Activated CD4-positive, alpha-beta T cell treated with anti-CD3 and anti-CD28 coated beads, Interleukin-2, amount 50 U/mL, for 4 hours (primary cell): Measurements from ENCODE around the gene CNGB1.
"Not testable (repeated sequence)": the region's sequence is repeated elsewhere in the genome, so short reads cannot be mapped to it uniquely, and the experiment has no call there.

Source experiments
- DNase-seq, 2 experiments: peaks; one replicate each; pipeline ENCODE4 v3.0.0-alpha.2; 2020

Gene CNGB1

GRCh38 chr16:57996406-57997175, 25.7 kb upstream of the CNGB1 start:
- DNase-seq, result no peak

DNA sequence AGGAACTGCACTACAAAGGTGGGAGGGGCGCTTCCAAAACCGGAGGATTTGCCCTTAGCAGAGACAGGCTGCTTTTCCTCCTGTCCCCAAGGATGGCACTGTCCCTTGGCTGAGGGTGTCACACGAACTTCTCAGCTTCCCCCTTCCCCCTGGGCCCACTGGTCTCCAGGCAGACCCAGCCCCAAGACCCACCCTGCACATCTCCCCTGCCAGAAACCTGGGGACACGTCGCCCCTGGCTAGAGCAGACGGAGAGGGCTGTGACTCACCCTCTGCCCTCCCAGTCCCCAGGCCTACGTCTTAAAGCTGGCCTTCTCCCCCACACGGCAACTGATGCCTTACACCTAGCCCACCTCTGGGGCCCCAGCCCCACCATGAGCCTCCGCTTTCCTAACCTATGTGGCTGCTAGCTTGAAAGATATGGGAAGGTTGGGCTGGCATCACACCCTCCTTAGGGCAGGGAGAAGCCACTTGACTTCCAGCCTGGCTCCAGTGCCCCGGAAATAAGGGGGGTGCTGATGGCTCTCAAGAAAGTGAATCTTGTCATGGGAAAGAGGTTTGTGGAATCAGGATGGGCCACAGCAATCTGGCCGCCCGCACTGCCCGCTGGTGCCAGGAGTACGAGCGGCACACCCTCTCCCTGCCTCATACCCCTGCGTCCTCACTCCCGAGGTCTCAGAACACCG, 24.9 kb upstream of the CNGB1 start:
- DNase-seq, result no peak

DNA sequence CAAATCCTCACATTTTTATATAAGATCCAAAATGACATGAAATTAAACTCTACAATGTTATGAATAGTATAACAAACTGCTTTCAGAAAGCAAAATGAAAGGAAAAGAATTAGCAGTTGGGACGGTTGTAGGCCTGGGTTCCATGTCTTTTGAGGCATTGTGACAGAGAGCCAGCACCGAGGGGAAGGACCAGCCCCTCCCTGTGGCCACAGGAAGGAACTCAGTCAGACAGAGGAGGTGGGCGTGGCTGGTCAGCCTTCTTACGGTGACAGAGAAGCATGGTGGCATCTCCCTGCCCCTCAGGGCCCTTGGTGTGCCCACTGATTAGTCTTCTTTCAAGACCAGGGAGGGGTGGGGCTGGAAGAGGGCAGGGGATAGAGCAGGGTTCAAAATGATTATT, 23.9 kb upstream of the CNGB1 start:
- peak in 1 of 2 experiments; percentile 15 for DNase-seq

DNA sequence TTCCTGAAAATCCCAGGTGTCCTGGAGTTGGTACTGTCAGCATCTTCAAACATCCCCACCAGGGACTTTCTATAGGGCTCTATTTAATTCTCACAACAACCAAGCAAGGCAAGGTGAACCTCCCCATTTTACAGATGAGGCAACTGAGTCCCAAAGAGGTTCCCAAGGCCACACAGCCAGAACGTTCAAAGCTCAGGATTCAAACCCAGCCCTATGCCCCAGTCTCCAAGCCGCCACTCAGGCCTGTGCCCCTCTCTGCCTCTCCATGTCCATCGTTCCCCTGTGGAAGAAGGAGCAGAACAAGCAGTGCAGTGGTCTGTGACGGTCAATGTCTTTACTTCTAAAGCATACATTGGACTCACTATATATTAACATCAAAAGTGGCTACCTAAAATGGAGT, 23.4 kb upstream of the CNGB1 start:
- no peak for DNase-seq

DNA sequence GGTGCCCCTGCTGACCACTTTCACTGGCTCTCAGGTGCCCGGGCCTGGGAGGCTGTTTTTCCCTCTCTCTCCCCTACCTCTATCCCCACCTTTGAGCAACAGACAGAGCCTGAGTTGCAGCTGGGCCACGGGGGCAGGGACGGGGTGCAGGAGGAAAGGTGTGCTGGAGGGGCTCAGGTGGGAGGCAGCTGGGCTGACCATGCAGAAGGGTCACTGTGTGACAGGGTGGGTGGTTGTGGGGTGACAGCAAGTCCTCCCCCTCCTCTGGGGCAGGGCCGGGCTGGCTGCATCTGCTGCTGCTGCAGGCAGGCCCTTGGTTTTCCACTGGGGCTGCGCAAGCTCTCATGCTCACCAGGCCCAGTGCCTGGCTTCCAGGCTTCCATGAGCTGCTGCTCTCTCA, 23.0 kb upstream of the CNGB1 start:
- DNase-seq, result no peak

- no peak for DNase-seq
Observed at GRCh38 chr16:57993438-57993837, 22.5 kb upstream of the CNGB1 start.

DNA sequence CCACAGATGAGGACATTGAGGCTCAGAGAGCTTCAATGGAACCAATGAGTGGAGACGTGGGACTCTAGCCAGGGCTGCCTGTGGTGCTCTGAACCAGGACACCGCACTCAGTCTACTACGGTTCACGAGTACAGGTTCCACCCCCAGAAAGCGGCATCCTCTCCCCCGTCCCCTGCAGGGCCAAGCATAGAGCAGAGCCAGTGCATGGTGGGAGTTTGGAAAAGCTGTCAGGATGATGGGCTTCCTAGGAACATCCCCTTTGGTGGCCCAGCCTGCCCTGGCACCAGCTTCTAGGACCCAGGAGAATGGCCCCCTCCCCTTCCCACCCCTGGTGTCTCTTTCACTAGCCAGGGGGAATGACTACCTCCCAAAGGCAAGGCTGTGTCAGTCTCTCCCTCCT, 21.2 kb upstream of the CNGB1 start:
- no peak for DNase-seq

DNA sequence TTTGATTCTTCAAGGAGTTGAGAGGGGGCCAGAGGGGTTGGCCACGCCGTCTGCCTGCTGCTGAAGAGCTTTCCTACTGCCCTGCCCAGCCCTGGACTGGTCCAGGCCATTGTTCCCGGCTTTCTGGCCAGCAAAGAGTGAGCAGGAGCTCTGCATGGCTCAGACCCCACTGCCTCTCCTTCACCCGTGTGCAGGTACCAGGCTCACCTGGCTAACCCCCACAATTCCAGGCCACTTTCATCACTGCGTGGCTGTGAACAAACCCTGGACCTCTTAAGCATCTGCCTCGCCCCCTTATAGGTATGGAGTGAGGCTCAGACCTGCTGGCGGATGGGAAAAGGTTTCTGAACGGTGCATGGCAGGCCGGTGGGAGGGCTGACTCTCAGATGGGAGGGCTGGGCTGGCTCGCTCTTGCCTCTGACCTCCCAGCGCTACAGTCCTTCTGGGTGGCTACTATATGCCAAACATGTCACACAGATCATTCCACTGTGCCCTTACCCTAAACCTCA, 20.7 kb upstream of the CNGB1 start:
- DNase-seq, result no peak

GRCh38 chr16:57988929-57989328, 18.0 kb upstream of the CNGB1 start:
- no peak for DNase-seq

- no peak for DNase-seq
Observed at GRCh38 chr16:57987441-57988177, 16.7 kb upstream of the CNGB1 start.

DNA sequence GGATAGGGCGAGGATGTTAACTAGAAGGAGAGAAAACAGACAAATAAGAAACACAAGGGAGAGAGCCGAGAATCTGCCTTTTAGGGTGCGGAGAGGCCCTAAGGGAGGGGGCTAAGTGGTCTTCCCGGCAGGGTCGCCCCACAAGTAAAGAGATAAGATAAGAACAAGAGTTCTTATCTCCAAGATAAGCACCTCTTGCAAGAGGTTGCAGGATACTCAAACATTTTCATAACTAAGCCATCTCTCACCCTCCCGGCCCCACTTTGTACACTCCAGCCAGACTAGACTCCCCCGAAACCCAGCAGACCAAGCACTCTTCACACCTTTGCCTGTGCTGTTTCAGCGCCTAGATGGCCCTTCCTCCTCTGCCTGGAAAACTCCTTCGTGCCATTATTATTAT, 15.3 kb upstream of the CNGB1 start:
- DNase-seq, result no peak

DNA sequence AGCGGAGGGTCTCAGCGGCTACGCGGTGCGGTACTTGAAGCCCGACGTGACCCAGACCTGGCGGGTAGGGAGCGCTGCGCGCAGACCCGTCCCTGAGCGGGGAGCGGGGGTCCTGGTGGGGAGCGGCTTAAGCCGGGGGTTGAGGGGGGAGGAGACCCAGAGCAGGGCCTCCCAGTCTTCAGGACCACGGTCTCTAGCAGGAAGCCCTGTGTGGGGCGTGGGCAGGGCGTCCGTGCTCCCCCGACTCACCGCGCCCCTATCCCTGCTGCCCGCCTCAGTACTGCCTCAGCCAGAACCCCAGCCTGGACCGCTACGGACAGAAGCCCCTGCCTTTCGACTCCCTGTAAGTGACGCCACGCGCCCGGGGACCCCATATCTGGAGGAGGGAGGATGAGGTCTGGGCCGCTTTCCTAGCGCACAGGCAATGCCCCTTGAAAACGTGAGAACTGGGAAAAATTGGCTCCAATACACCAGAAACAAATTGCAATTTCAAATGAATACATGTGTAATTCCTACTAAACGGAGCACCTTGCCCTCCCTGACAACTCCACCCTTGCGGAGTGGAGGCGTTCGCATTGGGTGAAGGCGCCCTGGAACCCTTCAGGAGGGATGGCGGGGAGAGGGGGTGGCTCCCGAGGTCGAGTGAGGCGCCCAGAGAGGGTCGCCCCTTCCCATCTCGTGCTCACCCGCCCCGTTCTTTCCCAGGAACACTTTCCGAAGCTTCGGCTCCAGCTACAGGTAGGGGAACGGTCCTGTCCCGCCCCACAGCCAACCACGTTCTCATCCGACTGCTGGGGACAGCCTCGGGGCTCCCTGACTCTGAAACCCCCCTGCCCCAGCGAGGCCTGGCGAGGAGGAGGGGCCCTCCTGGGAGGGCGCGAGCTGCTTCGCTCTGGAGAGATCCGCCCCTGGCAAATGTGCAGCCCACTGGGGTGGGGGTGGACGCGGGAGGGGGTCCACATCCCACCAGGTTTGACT, 14.6 kb upstream of the CNGB1 start:
- DNase-seq, result peak in 1 of 2 experiments; percentile 8

DNA sequence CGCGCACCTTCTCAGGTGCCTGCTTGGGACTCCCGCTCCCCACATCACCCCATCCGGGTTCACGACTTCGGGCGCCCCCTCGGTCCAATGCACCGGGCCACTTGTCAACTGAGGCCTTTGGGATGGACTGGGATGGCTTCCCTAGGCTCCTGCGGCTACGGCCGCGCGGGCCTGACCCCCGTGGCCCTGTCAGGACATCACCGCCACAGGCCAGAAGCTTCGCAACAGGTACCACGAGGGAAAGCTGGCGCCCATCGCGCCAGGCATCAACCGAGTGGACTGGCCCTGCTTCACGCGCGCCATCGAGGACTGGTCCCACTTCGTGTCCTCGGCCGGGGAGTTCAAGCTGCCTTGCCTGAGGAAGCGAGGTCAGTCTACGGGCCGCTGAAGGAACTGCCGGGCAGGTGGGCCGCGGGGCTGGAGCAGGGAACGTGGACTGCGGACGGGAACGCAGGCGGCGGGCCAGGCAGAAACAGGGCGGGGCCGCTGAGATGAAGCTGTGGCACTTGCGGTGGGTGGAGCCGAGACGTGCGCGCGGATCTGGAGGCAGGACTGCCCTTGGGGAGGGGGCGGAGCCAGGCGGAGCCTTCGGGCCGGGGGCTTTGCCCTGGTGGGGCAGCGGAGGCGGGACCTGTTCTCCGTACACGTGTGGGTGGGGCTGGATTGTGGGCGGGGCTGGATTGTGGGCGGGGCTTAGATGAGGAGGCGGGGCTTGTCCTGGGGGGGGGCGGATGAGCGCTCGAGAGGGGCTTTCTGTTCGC, 13.7 kb upstream of the CNGB1 start:
- DNase-seq, result peak; percentile 91

GRCh38 chr16:57982385-57982784, 11.5 kb upstream of the CNGB1 start:
- DNase-seq, result no peak

DNA sequence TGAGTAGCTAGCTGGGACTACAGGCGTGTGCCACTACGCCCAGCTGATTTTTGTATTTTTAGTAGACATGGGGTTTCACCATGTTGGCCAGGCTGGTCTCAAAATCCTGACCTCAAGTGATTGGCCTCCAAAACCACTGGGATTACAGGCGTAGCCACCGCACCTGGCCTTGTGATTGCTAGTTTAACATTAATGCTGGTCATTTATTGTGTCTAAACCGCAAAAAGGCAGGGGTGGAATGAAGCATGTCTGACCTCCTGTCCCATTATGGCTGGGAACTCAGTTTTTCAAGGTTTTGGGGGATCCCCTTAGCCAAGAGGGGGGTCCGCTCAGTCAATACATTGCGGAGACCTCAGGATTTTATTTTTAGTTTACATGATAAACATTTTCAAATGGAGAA, 10.7 kb upstream of the CNGB1 start:
- no peak for DNase-seq

DNA sequence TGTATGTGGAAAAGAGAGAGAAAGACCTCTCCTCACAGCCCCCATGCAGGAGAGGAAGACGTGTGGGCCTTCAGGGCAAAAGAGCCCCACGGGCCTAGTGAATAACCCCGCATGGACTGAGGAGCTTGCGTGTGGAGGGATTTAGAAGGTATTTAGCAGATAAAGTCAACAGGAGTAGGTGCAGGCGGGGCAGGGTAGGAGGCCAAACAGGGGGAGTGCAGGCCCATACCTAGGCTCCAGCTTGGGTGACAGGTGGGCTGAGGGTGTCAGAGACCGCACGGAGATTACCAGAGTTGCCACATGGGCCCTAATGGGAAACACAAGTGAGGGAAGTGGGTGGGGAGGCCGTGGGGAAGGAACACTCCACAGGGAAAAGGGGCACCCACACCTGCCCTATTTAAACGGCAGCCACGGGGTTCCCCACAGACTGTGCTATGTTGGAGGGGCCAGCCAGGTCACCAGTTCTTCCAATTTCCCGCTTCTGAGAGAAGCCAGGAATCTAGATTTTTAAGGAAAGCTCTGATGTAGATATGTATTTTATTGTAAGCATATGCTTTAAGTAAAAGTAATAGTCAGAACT, 8.2 kb upstream of the CNGB1 start:
- DNase-seq, result no peak

DNA sequence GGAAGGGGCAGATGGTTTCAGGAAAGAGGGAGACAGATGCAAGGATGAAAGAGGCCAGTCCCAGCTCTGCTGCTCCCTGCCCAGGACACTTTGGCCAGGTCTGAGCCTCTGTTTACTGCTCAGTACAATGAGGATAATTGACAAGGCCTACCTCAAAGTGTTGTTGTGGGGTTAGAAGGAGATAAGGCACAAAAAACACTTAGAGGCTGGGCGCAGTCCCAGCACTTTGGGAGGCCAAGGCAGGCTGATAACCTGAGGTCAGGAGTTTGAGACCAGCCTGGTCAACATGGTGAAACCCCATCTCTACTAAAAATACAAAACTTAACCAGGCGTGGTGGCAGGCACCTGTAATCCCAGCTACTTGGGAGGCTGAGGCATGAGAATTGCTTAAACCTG, 7.1 kb upstream of the CNGB1 start:
- DNase-seq, result not testable (repeated sequence)

DNA sequence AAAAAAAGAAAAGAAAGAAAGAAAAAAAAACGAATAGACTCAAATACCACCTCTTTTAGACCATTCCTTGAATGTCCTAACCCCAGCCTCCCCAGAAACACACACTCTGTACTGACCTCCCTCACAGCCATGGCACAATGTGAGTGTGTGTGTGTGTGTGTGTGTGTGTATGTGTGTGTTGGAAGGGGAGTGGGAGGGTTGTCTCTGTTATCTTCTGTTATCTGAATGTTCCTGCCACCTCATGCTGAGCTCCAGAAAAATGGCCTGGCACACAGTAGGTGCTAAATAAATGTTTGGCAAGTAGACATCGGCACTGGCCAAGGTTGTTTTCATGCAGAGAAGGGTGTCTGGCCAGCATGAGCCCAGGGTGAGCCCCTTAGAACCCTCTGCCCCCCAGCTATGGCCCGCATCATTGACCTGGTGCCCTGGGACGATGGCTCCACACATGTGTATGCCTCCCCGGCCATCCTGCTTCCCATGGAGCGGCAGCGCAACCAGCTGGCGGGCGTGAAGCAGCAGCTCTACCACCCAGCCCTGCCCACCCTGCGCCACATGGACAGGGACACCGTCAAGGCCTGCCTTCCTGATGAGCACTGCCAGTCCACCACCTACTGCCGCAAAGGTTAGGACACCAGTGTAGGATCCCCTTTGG, 6.6 kb upstream of the CNGB1 start:
- DNase-seq, result no peak

DNA sequence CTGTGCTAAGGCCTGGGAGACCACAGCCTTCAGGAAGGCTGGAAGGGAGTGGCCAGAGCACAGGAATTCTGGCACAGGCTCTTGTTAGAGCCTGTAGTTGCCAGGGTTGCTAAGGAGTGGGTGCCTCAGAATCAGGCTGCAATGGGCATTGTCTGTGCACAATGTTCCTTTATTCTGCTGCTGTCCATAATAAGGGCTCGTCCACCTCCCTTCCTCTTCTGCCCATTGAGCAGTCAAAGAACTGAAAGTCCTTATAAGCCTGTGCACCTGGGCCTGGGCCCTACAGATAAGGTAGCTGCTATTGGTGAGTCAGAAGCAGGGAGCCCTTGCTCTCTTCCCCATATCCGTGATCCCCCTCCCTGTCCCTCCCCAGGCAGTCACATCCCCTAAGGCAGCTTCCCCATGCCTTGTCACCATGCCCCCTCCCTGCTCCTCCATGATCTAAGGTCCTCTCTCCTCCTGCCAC, 5.4 kb upstream of the CNGB1 start:
- no peak for DNase-seq

DNA sequence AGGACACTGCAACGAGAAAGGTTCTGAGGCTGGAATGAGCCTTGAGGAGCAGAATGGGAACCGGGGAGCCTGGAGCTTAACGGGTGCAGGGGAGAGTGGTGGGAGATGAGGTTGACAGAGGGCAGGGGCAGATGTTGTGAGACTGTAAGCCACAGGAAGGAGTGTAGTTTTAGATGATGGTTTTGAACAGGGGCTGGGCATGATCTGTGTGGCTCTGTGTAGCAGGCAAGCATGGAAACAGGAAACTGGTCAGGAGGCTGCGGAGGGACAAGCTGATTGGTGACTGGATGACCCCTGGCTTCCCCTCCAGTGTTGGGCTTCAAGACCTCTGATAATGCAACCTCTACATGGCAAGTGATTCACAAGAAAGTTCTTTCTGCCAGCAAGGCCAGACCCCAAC, 1.4 kb upstream of the CNGB1 start:
- DNase-seq, result no peak

DNA sequence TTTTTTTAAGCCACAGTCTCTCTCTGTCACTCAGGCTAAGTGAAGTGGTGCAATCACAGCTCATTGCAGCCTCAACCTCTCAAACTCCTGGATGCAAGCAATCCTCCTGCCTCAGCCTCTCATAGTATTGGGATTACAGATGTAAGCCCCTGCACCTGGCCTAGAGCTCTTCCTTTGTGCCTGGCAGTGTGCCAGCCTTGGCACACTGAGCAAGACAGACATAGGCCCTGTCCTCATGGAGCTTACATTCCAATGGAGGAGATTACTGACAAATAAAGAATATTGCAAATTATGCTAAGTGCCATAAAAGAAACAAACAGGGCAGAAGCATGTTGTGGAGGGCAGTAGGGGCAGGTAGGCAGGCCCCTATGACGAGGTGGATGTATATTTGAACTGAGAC, 920 bp upstream of the CNGB1 start:
- no peak for DNase-seq
